ENCODE measurements around the gene GRAMD2B.

DNA sequence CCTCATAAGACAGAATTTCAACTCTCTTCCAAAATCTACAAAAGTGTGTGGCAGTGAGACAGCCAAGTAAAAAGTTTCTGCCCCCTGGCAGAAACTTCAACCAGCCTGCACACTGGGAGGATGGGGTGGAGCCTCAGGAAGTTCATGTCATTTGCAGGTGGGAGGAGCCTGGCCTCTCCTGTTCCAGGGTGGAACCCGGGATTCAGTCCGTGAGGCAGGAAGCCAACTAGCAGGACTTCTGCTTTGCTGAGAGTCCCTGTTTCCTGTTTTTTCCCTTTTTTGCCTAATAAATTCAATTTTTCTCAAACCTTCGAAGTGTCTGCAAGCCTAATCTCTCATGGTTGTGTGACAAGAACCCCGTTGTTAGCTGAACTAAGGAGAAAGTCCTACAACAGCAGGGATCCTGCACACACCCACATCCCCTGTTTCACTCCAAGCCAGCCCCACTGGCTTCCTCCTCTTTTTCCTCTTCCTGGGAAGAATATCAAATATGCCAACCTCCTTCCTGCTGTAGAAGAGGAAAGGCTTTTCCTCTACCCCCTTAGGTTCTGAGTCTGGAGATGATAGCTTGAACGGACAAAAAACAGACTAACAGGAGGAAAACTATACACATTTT, 102.5 kb downstream of the GRAMD2B start:
- TF ChIP-seq POLR2AphosphoS5 (IDR thresholded peaks at IDR 0.05): peak in 3 of 4 donors; percentile 15 to 20 (median 16)
- TF ChIP-seq, protein P1, sequence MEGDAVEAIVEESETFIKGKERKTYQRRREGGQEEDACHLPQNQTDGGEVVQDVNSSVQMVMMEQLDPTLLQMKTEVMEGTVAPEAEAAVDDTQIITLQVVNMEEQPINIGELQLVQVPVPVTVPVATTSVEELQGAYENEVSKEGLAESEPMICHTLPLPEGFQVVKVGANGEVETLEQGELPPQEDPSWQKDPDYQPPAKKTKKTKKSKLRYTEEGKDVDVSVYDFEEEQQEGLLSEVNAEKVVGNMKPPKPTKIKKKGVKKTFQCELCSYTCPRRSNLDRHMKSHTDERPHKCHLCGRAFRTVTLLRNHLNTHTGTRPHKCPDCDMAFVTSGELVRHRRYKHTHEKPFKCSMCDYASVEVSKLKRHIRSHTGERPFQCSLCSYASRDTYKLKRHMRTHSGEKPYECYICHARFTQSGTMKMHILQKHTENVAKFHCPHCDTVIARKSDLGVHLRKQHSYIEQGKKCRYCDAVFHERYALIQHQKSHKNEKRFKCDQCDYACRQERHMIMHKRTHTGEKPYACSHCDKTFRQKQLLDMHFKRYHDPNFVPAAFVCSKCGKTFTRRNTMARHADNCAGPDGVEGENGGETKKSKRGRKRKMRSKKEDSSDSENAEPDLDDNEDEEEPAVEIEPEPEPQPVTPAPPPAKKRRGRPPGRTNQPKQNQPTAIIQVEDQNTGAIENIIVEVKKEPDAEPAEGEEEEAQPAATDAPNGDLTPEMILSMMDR (IDR thresholded peaks at IDR 0.05): no peak
- TF ChIP-seq EP300 (IDR thresholded peaks at IDR 0.05): no peak
